Heart right ventricle (tissue), 16 donors: ENCODE data around the gene ADAMTS20. TPM values are rescaled to one million over a fixed set of nuclear protein-coding genes. Genes with fewer than 3 reads are reported as not detected.

Source experiments
- ATAC-seq, 8 donors: fragments of 200-7000 bp; cut with Tn5 transposase; one replicate each; pipeline ENCODE4 v1.9.1; 2020; ENCODE audit warnings: mild to moderate bottlenecking in 8 of 8, moderate library complexity in 8 of 8, moderate number of reproducible peaks in 1 of 8
- DNase-seq, 2 donors: peaks; one replicate each; pipeline ENCODE4 v3.0.0-alpha.2; 2020
- H3K27ac ChIP-seq, 10 donors: fragments of 200-600 bp; sonication (generic) in 2 of 10; one replicate each; pipeline versions ENCODE4 v1.5.0 to v1.8.0; 2020 to 2022; ENCODE audit warnings: mild to moderate bottlenecking in 3 of 10
- H3K27me3 ChIP-seq, 7 donors: fragments of 200-600 bp; one replicate each; pipeline ENCODE4 v1.8.0; 2021 to 2022; ENCODE audit warnings: mild to moderate bottlenecking in 2 of 7
- H3K36me3 ChIP-seq, 9 donors: fragments of 200-600 bp; sonication (generic) in 1 of 9; one replicate each; pipeline versions ENCODE4 v1.5.0 to v1.8.0; 2020 to 2022; ENCODE audit warnings: mild to moderate bottlenecking in 2 of 9
- H3K4me1 ChIP-seq, 9 donors: fragments of 200-600 bp; sonication (generic) in 1 of 9; one replicate each; pipeline versions ENCODE4 v1.5.0 to v1.8.0; 2020 to 2022; ENCODE audit warnings: mild to moderate bottlenecking in 4 of 9
- H3K4me3 ChIP-seq, 10 donors: fragments of 200-600 bp; sonication (generic) in 2 of 10; one replicate each; pipeline versions ENCODE4 v1.5.0 to v1.8.0; 2020 to 2022; ENCODE audit warnings: mild to moderate bottlenecking in 7 of 10, moderate library complexity in 2 of 10
- H3K9me3 ChIP-seq, 11 donors: fragments of 200-600 bp in 10 of 11; sonication (generic) in 2 of 11; one replicate each; pipeline versions ENCODE4 v1.5.0 to v1.8.0; 2013 to 2022; ENCODE audit warnings: mild to moderate bottlenecking in 2 of 11, control low read depth in 1 of 11, moderate library complexity in 1 of 11
- CTCF ChIP-seq, 9 donors: fragments of 200-600 bp; sonication (generic) in 2 of 9; IDR thresholded peaks; one replicate each; pipeline versions ENCODE4 v1.5.0 to v1.8.0; 2021 to 2022; ENCODE audit warnings: antibody characterized with exemption in 9 of 9, mild to moderate bottlenecking in 5 of 9, moderate library complexity in 1 of 9
- WGBS, 2 donors: extraction: QIAGEN DNeasy Blood & Tissue Kit; methylation state at CpG; one replicate each; pipeline ENCODE4 v1.1.7; 2013; ENCODE audit warnings: inconsistent platforms in 1 of 2; 5-methylcytosine and 5-hydroxymethylcytosine counted together
- intact Hi-C, 10 donors: fragments of 100-400 bp; cut with DNase I; formaldehyde crosslinking; loops; one replicate each; pipeline versions ENCODE4 v1.11.1 to v1.14.2; 2022
- polyA plus RNA-seq, 2 donors: library from polyadenylated mRNA; stranded (reverse); fragments of 200-250 nt; gene quantifications; one replicate each; pipeline ENCODE4 v1.2.3, GENCODE V29; 2013
- total RNA-seq, 10 donors: library from RNA; stranded (reverse); fragmentation: NEBNext Ultra II Directional in 3 of 10; extraction: Animal tissue kit (Norgen Biotek cat#: 25700) in 3 of 10; gene quantifications; one replicate each; pipeline versions ENCODE4 v1.2.1 to v1.2.4, GENCODE V29; 2021 to 2023
- donor health status: Arrhythmogenic right ventricular cardiomyopathy.
- donor health status: ischemic (EF 13 %, LVEDD 7.1; RV severe dilation, severe dysfunction).
- donor health status: healthy with polysubstance abuse.
- donor health status: DM: no; HTN: yes; CAD: no.
- donor health status: DM: no; HTN: no; CAD: no.
- donor health status: ischemic (EF 25% LVEDD 6.9; RV normal size, moderate dysfunction).
- donor health status: ischemic (EF 25% LVEDD 5.7; RV mildly dilated, moderate dysfunction).
- donor health status: healthy.
- donor health status: DM: yes; HTN: yes; CAD: no.
- donor health status: Ischemic cardiomyopathy.
- donor health status: ischemic (EF 35%, LVEDD 5.7; RV mildly dilated, moderate dysfunction).
- donor health status: nonischemic (EF 11% LVEDD 7.7; RV severe dilation, severe dysfunction).
- donor health status: DM: yes; HTN: yes; CAD: no.
- donor health status: PGD.
- donor health status: ischemic (EF 29% LVEDD 5.4; RV normal size, mild dysfunction).
- donor health status: nonischemic (EF 23%, LVEDD 6.1; RV moderate dilation, normal function).

The ADAMTS20 gene
- total and polyA plus RNA-seq, 12 donors, result not detected

- WGBS, 2 donors, result 83 to 84% methylated on average over 7 of the region's 7 CpGs
- Histone ChIP-seq H3K9me3 (no peaks in the 10 kb centered on the region), H3K27me3 (no peaks in the 10 kb centered on the region), H3K4me1 (no peaks in the 10 kb centered on the region), H3K27ac (no peak overlapping the region), H3K36me3 (no peaks in the 10 kb centered on the region), H3K4me3 (no peak overlapping the region)
- TF ChIP-seq CTCF (IDR thresholded peaks at IDR 0.05), result no peak
- ATAC-seq (no peak), DNase-seq (no peak)
- intact Hi-C loops, result no loop called here
These were observed 34.7 kb upstream of the ADAMTS20 start for GRCh38 chr12:43586646-43587245.

- intact Hi-C loops, result no loop called here
- WGBS, 2 donors, result 88% methylated on average over 2 of the region's 2 CpGs
- ATAC-seq, result no peak
- H3K27me3 ChIP-seq, result peaks cover 0 to 4% (median 0%) of the 10 kb centered on the region in 7 donors
- H3K27ac ChIP-seq, result no peak overlapping the region
- no peak for DNase-seq
- no peaks in the 10 kb centered on the region for H3K4me1 ChIP-seq
- no peaks in the 10 kb centered on the region for H3K36me3 ChIP-seq
- no peak overlapping the region for H3K4me3 ChIP-seq
- H3K9me3 ChIP-seq, result no peaks in the 10 kb centered on the region
- TF ChIP-seq CTCF (IDR thresholded peaks at IDR 0.05), result no peak
These were observed 33.7 kb upstream of the ADAMTS20 start for GRCh38 chr12:43585676-43586075.

GRCh38 chr12:43580601-43581000, 28.6 kb upstream of the ADAMTS20 start:
- Histone ChIP-seq H3K36me3 (no peaks in the 10 kb centered on the region), H3K4me3 (no peak overlapping the region), H3K9me3 (no peaks in the 10 kb centered on the region), H3K27ac (no peak overlapping the region), H3K27me3 (peaks cover 0 to 20% (median 0%) of the 10 kb centered on the region in 7 donors), H3K4me1 (no peaks in the 10 kb centered on the region)
- intact Hi-C loops, result no loop called here
- DNase-seq, result no peak
- ATAC-seq, result no peak
- WGBS, 2 donors, result 71 to 75% methylated on average over 5 of the region's 5 CpGs
- no peak for TF ChIP-seq CTCF (IDR thresholded peaks at IDR 0.05)

GRCh38 chr12:43579206-43579605, 27.2 kb upstream of the ADAMTS20 start:
- 33 to 34% methylated on average over 4 of the region's 4 CpGs for WGBS, 2 donors
- H3K9me3 ChIP-seq, result no peaks in the 10 kb centered on the region
- H3K27me3 ChIP-seq, result peaks cover 0 to 20% (median 0%) of the 10 kb centered on the region in 7 donors
- intact Hi-C loops, result no loop called here
- H3K4me3 ChIP-seq, result no peak overlapping the region
- no peak for ATAC-seq
- no peak for DNase-seq
- no peaks in the 10 kb centered on the region for H3K4me1 ChIP-seq
- H3K36me3 ChIP-seq, result no peaks in the 10 kb centered on the region
- no peak for TF ChIP-seq CTCF (IDR thresholded peaks at IDR 0.05)
- H3K27ac ChIP-seq, result no peak overlapping the region
